Loucy (cell line): Measurements from ENCODE around the gene TOP3B.

ENCODE experiments used
- H2AFZ ChIP-seq: fragments of 200-600 bp; sonication (generic); 2 replicates; pipeline ENCODE4 v1.6.0; 2016; ENCODE audit warnings: antibody characterized with exemption, mild to moderate bottlenecking, low read length, moderate library complexity
- H3F3A ChIP-seq: fragments of 200-600 bp; 2 replicates; pipeline ENCODE4 v1.6.0; 2016; ENCODE audit warnings: antibody characterized with exemption, low read depth, mild to moderate bottlenecking
- H3K27me3 ChIP-seq: fragments of 200-600 bp; sonication (generic); 2 replicates; pipeline ENCODE4 v1.6.1; 2014; ENCODE audit warnings: low read length, mild to moderate bottlenecking; ENCODE audit not compliant: insufficient read depth, poor library complexity, severe bottlenecking
- H3K36me3 ChIP-seq: fragments of 200-600 bp; sonication (generic); 2 replicates; pipeline ENCODE4 v1.6.1; 2016; ENCODE audit warnings: low read length; ENCODE audit not compliant: insufficient read depth
- H3K4me1 ChIP-seq: fragments of 200-600 bp; sonication (generic); 2 replicates; pipeline ENCODE4 v1.5.1; 2014; ENCODE audit warnings: low read length, mild to moderate bottlenecking; ENCODE audit not compliant: insufficient read depth, poor library complexity, severe bottlenecking
- H3K4me2 ChIP-seq: fragments of 200-600 bp; sonication (generic); 2 replicates; pipeline ENCODE4 v1.6.0; 2014; ENCODE audit warnings: antibody characterized with exemption, low read length, low read depth, mild to moderate bottlenecking; ENCODE audit not compliant: poor library complexity, severe bottlenecking
- H3K4me3 ChIP-seq: fragments of 200-600 bp; sonication (generic); 2 replicates; pipeline ENCODE4 v1.5.1; 2014; ENCODE audit warnings: low read length, mild to moderate bottlenecking, mixed read lengths; ENCODE audit not compliant: poor library complexity, severe bottlenecking
- H3K79me2 ChIP-seq: fragments of 200-600 bp; sonication (generic); 2 replicates; pipeline ENCODE4 v1.6.1; 2014; ENCODE audit warnings: low read length; ENCODE audit not compliant: insufficient read depth
- H3K9ac ChIP-seq: fragments of 200-600 bp; sonication (generic); 2 replicates; pipeline ENCODE4 v1.6.0; 2014; ENCODE audit warnings: mild to moderate bottlenecking, low read depth, low read length, moderate library complexity; ENCODE audit not compliant: poor library complexity, severe bottlenecking
- H3K9me2 ChIP-seq: fragments of 200-600 bp; sonication (generic); replicated peaks from 2 replicates; pipeline ENCODE4 v1.6.1; 2016; ENCODE audit warnings: low read depth, low read length, mixed read lengths
- H3K9me3 ChIP-seq: fragments of 200-600 bp; sonication (generic); 2 replicates; pipeline ENCODE4 v1.6.1; 2014; ENCODE audit warnings: mild to moderate bottlenecking, antibody characterized with exemption, low read length, low read depth; ENCODE audit not compliant: insufficient read depth
- H4K20me1 ChIP-seq: fragments of 200-600 bp; sonication (generic); 2 replicates; pipeline ENCODE4 v1.6.0; 2014; ENCODE audit warnings: antibody characterized with exemption, low read length, mild to moderate bottlenecking; ENCODE audit not compliant: insufficient read depth, poor library complexity, severe bottlenecking
- EZH2phosphoT487 ChIP-seq: fragments of 200-600 bp; IDR thresholded peaks from 2 replicates; pipeline ENCODE4 v1.6.1; 2018; ENCODE audit warnings: antibody characterized with exemption, mild to moderate bottlenecking, moderate library complexity, borderline replicate concordance
- TF ChIP-seq, protein P1 (sequence below): fragments of 200-600 bp; sonication (generic); conservative IDR thresholded peaks from 2 replicates; pipeline ENCODE4 v1.5.1; 2014; ENCODE audit warnings: mild to moderate bottlenecking, antibody characterized with exemption, low read length

The TOP3B gene

DNA sequence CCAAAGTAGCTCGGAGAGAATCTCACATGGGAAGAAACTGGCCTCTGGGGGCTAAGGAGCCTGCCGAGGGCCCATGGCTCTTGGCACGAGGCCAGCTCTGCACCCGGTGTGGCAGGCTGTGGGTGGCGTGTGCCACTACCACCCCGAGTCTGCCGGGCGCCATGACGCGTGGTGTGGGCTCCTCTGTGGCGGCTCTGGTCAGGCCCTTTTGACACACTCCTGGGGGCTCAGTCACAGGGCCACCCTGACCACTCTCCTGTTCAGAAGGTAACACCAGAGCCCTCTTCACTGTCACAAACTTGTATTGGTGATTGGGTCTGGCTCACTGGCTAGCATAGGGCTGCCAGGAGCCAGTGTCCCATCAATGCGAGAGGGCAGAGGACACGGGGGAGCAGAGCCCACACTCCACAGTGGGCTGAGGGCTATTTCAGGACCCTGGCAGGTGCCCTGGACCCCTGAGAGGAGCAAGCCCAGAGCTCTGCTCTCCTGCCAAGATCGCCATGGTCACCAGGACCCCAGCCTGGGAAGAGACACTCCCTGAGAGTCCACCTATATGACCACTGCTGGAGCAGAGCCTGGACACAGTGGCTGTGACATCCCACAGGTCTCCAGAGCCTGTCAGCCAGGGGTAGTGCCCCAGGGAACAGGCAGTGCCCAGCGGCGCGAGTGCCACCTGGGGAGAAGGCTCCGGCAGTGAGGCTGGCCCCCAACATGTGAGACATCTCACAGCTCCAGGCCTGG, 21.3 kb downstream of the TOP3B start:
- no peaks in the 10 kb centered on the region for H3K4me1 ChIP-seq
- no peaks in the 10 kb centered on the region for H3K9me2 ChIP-seq
- no peak overlapping the region for H3K4me2 ChIP-seq
- peaks cover 10% of the 10 kb centered on the region; the same call in 1 of the 2 replicates for H3K36me3 ChIP-seq
- no peaks in the 10 kb centered on the region for H3K9me3 ChIP-seq
- H3K4me3 ChIP-seq = no peak overlapping the region
- no peaks in the 10 kb centered on the region for H3F3A ChIP-seq
- H3K27me3 ChIP-seq = no peaks in the 10 kb centered on the region
- no peaks in the 10 kb centered on the region for H3K79me2 ChIP-seq
- H3K9ac ChIP-seq = no peak overlapping the region
- H2AFZ ChIP-seq = no peak overlapping the region
- no peaks in the 10 kb centered on the region for H4K20me1 ChIP-seq
- TF ChIP-seq, protein P1, sequence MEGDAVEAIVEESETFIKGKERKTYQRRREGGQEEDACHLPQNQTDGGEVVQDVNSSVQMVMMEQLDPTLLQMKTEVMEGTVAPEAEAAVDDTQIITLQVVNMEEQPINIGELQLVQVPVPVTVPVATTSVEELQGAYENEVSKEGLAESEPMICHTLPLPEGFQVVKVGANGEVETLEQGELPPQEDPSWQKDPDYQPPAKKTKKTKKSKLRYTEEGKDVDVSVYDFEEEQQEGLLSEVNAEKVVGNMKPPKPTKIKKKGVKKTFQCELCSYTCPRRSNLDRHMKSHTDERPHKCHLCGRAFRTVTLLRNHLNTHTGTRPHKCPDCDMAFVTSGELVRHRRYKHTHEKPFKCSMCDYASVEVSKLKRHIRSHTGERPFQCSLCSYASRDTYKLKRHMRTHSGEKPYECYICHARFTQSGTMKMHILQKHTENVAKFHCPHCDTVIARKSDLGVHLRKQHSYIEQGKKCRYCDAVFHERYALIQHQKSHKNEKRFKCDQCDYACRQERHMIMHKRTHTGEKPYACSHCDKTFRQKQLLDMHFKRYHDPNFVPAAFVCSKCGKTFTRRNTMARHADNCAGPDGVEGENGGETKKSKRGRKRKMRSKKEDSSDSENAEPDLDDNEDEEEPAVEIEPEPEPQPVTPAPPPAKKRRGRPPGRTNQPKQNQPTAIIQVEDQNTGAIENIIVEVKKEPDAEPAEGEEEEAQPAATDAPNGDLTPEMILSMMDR = no peak
- no peak for TF ChIP-seq EZH2phosphoT487

DNA sequence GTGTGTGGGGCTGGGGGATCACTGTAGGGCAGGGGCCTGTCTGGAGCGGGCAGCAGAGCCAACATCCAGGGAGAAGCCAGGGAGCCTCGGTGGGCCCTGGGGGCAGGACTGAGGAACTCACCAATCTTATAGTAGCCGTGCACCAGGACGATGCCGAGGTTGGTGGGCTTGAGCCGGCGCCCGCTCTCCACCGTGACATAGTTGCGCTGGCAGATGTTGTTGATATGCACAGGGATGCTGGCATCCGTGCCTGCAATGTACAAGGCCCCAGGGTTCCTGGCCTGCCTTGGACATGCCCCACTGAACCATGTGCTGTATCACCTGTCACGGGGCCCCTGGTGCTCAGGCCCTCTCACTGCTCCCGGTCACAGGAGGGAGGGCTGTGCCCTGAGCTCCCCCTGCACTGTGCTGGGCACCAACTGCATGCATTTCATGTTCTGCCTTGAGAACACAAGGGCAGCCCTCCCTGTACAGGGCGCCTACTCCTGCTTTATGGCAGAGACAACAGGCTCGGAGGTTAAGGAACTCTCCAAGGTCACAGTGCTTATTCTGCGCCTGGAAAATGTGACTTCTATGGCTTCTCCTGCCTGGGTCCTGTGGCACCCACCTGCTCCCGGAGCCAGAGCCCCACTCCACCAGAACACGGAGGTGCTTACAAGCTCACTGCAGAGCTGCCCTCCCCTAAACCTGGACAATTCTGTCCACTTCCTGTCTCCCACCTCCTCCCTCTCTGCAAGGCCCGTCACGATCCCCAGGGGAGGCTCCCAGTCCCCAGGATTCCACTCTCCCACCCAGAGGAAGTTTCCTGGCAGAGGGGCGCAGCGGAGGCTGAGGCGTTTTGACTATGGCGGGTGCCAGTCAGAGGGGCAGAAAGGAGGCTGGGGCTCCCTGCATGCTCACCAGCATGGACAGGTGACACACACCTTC, 22.1 kb downstream of the TOP3B start:
- Histone ChIP-seq H2AFZ (no peak overlapping the region), H3K9ac (no peak overlapping the region), H3K79me2 (no peaks in the 10 kb centered on the region), H4K20me1 (no peaks in the 10 kb centered on the region), H3F3A (no peaks in the 10 kb centered on the region), H3K36me3 (peaks cover 9% of the 10 kb centered on the region; the same call in 1 of the 2 replicates), H3K4me1 (no peaks in the 10 kb centered on the region), H3K9me2 (no peaks in the 10 kb centered on the region), H3K27me3 (no peaks in the 10 kb centered on the region), H3K4me2 (no peak overlapping the region), H3K9me3 (no peaks in the 10 kb centered on the region), H3K4me3 (no peak overlapping the region)
- TF ChIP-seq, protein P1 = no peak
- no peak for TF ChIP-seq EZH2phosphoT487

DNA sequence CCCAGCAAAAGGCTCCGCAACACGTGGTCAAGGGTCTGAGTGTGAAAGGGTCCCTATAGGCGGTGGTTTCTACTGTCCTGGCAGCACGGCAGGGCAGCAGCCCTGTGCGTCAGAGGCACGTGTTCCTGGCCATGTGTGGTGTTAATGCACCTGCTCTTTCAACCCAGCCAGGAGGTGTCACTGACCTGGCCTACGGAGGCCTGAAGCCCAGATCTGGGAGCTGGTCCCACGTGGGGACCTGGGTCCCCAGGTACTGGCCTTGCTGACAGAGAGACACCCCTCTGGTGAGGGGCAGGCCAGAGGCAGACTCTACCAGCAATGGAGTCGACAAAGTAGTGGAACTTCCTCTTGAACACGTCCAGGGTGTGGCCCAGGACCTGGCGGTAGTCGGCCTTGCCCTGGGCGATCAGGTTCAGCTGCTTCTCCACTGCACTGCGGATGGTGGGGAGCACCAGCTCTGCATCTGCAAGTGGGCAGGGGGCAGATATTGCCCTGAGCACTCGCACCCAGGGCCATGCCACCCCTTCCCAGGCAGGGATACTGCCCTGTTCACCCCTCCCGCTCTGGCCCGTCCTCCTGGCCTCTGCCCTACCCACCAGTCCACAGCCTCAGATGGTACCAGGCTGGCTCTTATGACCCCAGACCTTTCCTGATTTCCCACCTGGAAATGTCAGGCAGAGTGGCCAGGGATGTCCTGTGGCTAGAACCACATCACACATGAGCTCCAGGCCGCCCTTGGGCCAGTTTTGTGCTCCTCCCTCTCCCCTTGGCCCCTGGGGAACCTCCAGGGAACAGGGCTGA, 23.1 kb downstream of the TOP3B start:
- peaks cover 9% of the 10 kb centered on the region; the same call in 1 of the 2 replicates for H3K36me3 ChIP-seq
- H3K4me2 ChIP-seq = no peak overlapping the region
- H3K79me2 ChIP-seq = no peaks in the 10 kb centered on the region
- H3K9me3 ChIP-seq = no peaks in the 10 kb centered on the region
- H3K27me3 ChIP-seq = no peaks in the 10 kb centered on the region
- no peak overlapping the region for H3K9ac ChIP-seq
- H3K9me2 ChIP-seq = no peaks in the 10 kb centered on the region
- no peak overlapping the region for H2AFZ ChIP-seq
- H3F3A ChIP-seq = no peaks in the 10 kb centered on the region
- no peaks in the 10 kb centered on the region for H4K20me1 ChIP-seq
- no peak for TF ChIP-seq EZH2phosphoT487
- TF ChIP-seq, protein P1 = no peak
- H3K4me3 ChIP-seq = no peak overlapping the region
- H3K4me1 ChIP-seq = no peaks in the 10 kb centered on the region
